Measurements from ENCODE around the gene SDK1. TPM values are rescaled to one million over a fixed set of nuclear protein-coding genes. Genes with fewer than 3 reads are reported as not detected.
A peak's percentile ranks its signal among the peaks of the same experiment; 100 is the strongest.

SDK1 gene
- total RNA-seq, 4 donors from 2014 or later: 3.7 to 80.9 (median 13.1) TPM

DNA sequence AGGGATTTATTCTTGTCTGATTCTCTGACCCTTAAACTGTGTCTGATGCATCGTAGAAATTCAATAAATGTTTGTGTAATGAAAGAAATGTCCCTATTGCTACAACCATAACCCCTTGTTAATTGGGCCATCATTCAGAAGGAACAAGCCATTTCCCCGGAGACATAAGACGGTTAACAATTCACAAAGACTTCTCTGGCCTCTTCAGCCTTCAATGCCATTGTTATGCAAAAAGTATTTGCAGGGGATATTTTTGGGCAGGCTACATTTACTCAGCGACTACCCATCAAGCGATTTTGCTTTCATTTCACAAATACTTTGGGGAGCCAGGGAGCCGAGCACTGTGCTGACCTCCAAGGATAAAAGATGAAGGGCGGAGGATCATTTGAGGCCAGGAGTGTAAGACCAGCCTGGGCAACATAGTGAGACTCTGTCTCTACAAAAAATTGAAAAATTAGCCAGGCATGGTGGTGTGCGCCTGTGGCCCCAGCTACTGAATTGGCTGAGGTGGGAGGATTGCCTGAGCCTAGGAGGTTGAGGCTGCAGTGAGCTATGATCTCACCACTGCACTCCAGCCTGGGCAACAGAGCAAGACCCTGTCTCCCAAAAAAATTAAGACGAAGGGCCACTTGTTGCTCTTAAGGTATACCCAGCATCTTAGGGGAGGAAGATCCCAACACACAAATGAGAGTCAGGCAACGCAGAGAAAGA, 20.0 kb upstream of the SDK1 start:
- Histone ChIP-seq H3K4me3 (no peak overlapping the region), H3K36me3 (no peaks in the 10 kb centered on the region), H3K9me3 (no peaks in the 10 kb centered on the region), H3K27me3 (no peaks in the 10 kb centered on the region), H3K4me1 (no peaks in the 10 kb centered on the region), H3K27ac (no peak overlapping the region)
- DNase-seq: no peak
- TF ChIP-seq, protein P1, sequence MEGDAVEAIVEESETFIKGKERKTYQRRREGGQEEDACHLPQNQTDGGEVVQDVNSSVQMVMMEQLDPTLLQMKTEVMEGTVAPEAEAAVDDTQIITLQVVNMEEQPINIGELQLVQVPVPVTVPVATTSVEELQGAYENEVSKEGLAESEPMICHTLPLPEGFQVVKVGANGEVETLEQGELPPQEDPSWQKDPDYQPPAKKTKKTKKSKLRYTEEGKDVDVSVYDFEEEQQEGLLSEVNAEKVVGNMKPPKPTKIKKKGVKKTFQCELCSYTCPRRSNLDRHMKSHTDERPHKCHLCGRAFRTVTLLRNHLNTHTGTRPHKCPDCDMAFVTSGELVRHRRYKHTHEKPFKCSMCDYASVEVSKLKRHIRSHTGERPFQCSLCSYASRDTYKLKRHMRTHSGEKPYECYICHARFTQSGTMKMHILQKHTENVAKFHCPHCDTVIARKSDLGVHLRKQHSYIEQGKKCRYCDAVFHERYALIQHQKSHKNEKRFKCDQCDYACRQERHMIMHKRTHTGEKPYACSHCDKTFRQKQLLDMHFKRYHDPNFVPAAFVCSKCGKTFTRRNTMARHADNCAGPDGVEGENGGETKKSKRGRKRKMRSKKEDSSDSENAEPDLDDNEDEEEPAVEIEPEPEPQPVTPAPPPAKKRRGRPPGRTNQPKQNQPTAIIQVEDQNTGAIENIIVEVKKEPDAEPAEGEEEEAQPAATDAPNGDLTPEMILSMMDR (IDR thresholded peaks at IDR 0.05): no peak
- TF ChIP-seq POLR2A (IDR thresholded peaks at IDR 0.05): no peak

DNA sequence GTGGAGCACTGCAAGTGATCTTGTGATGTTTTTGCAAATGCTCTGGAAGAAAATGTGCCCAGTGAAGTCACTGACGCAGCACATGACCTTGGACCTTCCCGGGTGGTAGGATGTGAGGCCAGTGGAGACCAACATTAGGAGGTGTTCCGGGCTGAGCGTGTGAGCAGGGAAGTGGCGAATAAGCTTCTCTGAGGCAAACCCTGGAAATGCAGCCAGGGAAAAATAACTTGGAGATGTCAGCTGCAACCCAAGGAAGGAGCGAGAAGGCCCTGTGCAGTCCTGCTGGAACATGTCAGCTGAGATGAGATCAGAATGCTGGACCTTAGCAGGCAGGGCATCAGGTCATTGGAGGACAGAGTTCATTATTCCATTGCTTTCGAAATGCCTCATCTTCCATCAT, 18.6 kb upstream of the SDK1 start:
- TF ChIP-seq POLR2A (IDR thresholded peaks at IDR 0.05): no peak
- TF ChIP-seq, protein P1 (IDR thresholded peaks at IDR 0.05): no peak
- Histone ChIP-seq H3K27me3 (no peaks in the 10 kb centered on the region), H3K27ac (peak overlapping the region in 1 of 4 donors; percentile 1), H3K9me3 (no peaks in the 10 kb centered on the region), H3K36me3 (no peaks in the 10 kb centered on the region), H3K4me3 (no peak overlapping the region), H3K4me1 (no peaks in the 10 kb centered on the region)
- peak in 1 of 3 donors; percentile 59 for DNase-seq

DNA sequence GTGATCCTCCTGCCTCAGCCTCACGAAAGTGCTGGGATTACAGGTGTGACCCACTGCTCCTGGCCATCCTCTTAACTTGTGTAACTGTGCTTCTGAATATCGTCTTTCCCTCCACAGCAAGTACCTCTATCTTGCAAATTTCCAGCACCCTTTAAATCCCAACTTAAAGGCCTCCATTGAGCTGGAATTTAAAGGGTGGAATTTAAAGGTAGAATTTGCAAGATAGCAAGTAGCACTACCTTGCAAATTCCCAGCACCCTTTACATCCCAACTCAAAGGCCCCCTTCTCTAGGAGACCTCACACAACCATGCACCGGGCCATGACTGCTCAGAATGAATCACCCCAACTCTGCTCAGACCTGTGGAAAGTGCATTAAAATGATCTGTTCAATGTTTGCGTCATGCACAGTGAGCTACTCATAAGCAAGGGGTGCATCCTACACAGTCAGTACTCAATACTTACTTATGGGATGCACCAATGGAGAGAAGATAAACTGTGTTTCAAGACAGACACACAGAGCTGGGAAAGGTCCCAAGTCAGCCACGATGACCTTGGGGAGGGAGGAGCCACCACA, 17.8 kb upstream of the SDK1 start:
- Histone ChIP-seq H3K27ac (peak overlapping the region in 1 of 4 donors; percentile 25), H3K36me3 (no peaks in the 10 kb centered on the region), H3K4me3 (no peak overlapping the region), H3K4me1 (no peaks in the 10 kb centered on the region), H3K9me3 (no peaks in the 10 kb centered on the region), H3K27me3 (no peaks in the 10 kb centered on the region)
- no peak for DNase-seq
- TF ChIP-seq, protein P1 (IDR thresholded peaks at IDR 0.05): no peak
- no peak for TF ChIP-seq POLR2A (IDR thresholded peaks at IDR 0.05)

DNA sequence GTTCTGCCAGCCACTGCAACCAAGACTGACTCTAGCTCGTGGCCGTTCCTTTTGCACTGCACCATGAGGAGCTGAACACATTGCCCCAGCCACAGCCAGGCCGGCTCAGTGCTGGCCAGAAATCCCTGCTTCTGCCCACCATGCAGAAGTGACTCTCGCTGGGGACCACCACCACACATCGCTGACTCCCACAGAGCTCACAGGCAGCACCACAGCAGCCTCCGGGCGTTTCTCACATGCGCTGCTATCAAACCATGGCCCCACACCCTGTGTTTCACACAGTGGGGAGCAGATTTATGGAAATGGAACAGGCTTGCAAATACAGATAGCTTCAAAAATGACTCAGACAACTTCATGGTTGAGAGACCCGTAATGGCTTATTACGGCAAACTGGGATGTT, 15.4 kb upstream of the SDK1 start:
- TF ChIP-seq, protein P1 (IDR thresholded peaks at IDR 0.05): no peak
- TF ChIP-seq POLR2A (IDR thresholded peaks at IDR 0.05): no peak
- H3K36me3 ChIP-seq: no peaks in the 10 kb centered on the region
- no peak for DNase-seq
- H3K27me3 ChIP-seq: no peaks in the 10 kb centered on the region
- no peak overlapping the region for H3K27ac ChIP-seq
- no peak overlapping the region for H3K4me3 ChIP-seq
- H3K4me1 ChIP-seq: no peaks in the 10 kb centered on the region
- no peaks in the 10 kb centered on the region for H3K9me3 ChIP-seq

DNA sequence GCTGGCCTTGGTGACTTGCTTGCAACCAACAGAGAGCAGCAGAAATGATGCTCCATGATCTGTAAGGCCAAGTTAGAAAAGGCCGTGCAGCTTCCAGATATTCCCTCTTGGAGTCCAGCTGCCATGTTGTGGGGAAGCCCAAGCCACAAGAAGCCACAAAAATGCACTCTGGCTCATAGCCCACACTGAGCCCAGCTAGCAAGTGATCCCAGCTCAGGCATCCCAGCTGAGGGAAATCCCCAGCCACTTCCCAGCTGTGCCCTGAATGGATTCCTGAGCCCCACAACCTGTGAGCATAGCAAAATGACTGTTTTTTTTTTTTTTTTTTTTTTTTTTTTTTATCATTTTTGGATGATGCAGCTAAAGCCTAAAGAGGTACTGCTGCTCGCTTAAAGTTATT, 11.1 kb upstream of the SDK1 start:
- H3K9me3 ChIP-seq: no peaks in the 10 kb centered on the region
- TF ChIP-seq, protein P1 (IDR thresholded peaks at IDR 0.05): no peak
- no peak for TF ChIP-seq POLR2A (IDR thresholded peaks at IDR 0.05)
- no peak overlapping the region for H3K27ac ChIP-seq
- H3K4me3 ChIP-seq: no peak overlapping the region
- no peaks in the 10 kb centered on the region for H3K36me3 ChIP-seq
- no peaks in the 10 kb centered on the region for H3K4me1 ChIP-seq
- DNase-seq: no peak
- no peaks in the 10 kb centered on the region for H3K27me3 ChIP-seq
